ENCODE results near the gene LCE7A.

LCE7A gene

GRCh38 chr1:152869808-152870419 is 10.1 kb downstream of the LCE7A start:
- H3K9me3 Mint-ChIP-seq = no peaks in the 10 kb centered on the region
- no peaks in the 10 kb centered on the region for H3K4me1 Mint-ChIP-seq (ENCODE audit: low read depth)
- H3K27ac Mint-ChIP-seq = no peak overlapping the region
- no peaks in the 10 kb centered on the region for H3K36me3 Mint-ChIP-seq (ENCODE audit: low read depth)
- H3K27me3 Mint-ChIP-seq (ENCODE audit: low read depth) = peaks cover 4% of the 10 kb centered on the region
- H3K4me3 Mint-ChIP-seq = no peak overlapping the region

- Mint-ChIP-seq H3K36me3 (ENCODE audit: low read depth) (no peaks in the 10 kb centered on the region), H3K27me3 (ENCODE audit: low read depth) (peaks cover 11% of the 10 kb centered on the region), H3K4me3 (no peak overlapping the region), H3K27ac (no peak overlapping the region), H3K4me1 (ENCODE audit: low read depth) (no peaks in the 10 kb centered on the region), H3K9me3 (no peaks in the 10 kb centered on the region)
Measured at GRCh38 chr1:152870831-152871730, 11.3 kb downstream of the LCE7A start.

- peaks cover 11% of the 10 kb centered on the region for H3K27me3 Mint-ChIP-seq (ENCODE audit: low read depth)
- H3K27ac Mint-ChIP-seq = no peak overlapping the region
- no peak overlapping the region for H3K4me3 Mint-ChIP-seq
- H3K9me3 Mint-ChIP-seq = no peaks in the 10 kb centered on the region
- no peaks in the 10 kb centered on the region for H3K36me3 Mint-ChIP-seq (ENCODE audit: low read depth)
- H3K4me1 Mint-ChIP-seq (ENCODE audit: low read depth) = no peaks in the 10 kb centered on the region
Measured at GRCh38 chr1:152871731-152872126, 11.9 kb downstream of the LCE7A start.

- Mint-ChIP-seq H3K9me3 (no peaks in the 10 kb centered on the region), H3K27me3 (ENCODE audit: low read depth) (peaks cover 11% of the 10 kb centered on the region)
Measured at GRCh38 chr1:152873495-152873894, 13.7 kb downstream of the LCE7A start.

GRCh38 chr1:152876827-152877226 is 17.0 kb downstream of the LCE7A start:
- no peaks in the 10 kb centered on the region for H3K9me3 Mint-ChIP-seq
- no peaks in the 10 kb centered on the region for H3K36me3 Mint-ChIP-seq (ENCODE audit: low read depth)
- H3K4me3 Mint-ChIP-seq = no peak overlapping the region
- H3K4me1 Mint-ChIP-seq (ENCODE audit: low read depth) = no peaks in the 10 kb centered on the region
- H3K27me3 Mint-ChIP-seq (ENCODE audit: low read depth) = peaks cover 7% of the 10 kb centered on the region
- no peak overlapping the region for H3K27ac Mint-ChIP-seq

More at GRCh38 chr1:152873495-152873894, 13.7 kb downstream of the LCE7A start:
- no peak overlapping the region for H3K27ac Mint-ChIP-seq
- no peaks in the 10 kb centered on the region for H3K4me1 Mint-ChIP-seq (ENCODE audit: low read depth)
- no peaks in the 10 kb centered on the region for H3K36me3 Mint-ChIP-seq (ENCODE audit: low read depth)
- H3K4me3 Mint-ChIP-seq = no peak overlapping the region

GRCh38 chr1:152878042-152878441 is 18.2 kb downstream of the LCE7A start, which contains the start of gene SMCP:
Gene SMCP (plus strand): TSS chr1:152878322. CDS start chr1:152884423, 6,101 bp downstream.
- H3K27ac Mint-ChIP-seq = no peak within 1 kb of the TSS
- H3K9me3 Mint-ChIP-seq = no peaks in the 10 kb centered on the region
- H3K36me3 Mint-ChIP-seq (ENCODE audit: low read depth) = no peaks in the 10 kb centered on the region
- H3K4me3 Mint-ChIP-seq = no peak within 1 kb of the TSS
- peaks cover 7% of the 10 kb centered on the region for H3K27me3 Mint-ChIP-seq (ENCODE audit: low read depth)
- H3K4me1 Mint-ChIP-seq (ENCODE audit: low read depth) = no peaks in the 10 kb centered on the region

GRCh38 chr1:152879559-152880198 is 19.9 kb downstream of the LCE7A start:
- Mint-ChIP-seq H3K27me3 (ENCODE audit: low read depth) (peaks cover 11% of the 10 kb centered on the region), H3K4me1 (ENCODE audit: low read depth) (no peaks in the 10 kb centered on the region)

GRCh38 chr1:152880316-152880715 is 20.5 kb downstream of the LCE7A start:
- no peak overlapping the region for H3K27ac Mint-ChIP-seq
- no peaks in the 10 kb centered on the region for H3K36me3 Mint-ChIP-seq (ENCODE audit: low read depth)
- peaks cover 10% of the 10 kb centered on the region for H3K27me3 Mint-ChIP-seq (ENCODE audit: low read depth)
- no peak overlapping the region for H3K4me3 Mint-ChIP-seq
- H3K4me1 Mint-ChIP-seq (ENCODE audit: low read depth) = no peaks in the 10 kb centered on the region
- H3K9me3 Mint-ChIP-seq = no peaks in the 10 kb centered on the region

More at GRCh38 chr1:152879559-152880198, 19.9 kb downstream of the LCE7A start:
- no peak overlapping the region for H3K4me3 Mint-ChIP-seq
- H3K36me3 Mint-ChIP-seq (ENCODE audit: low read depth) = no peaks in the 10 kb centered on the region
- no peaks in the 10 kb centered on the region for H3K9me3 Mint-ChIP-seq
- no peak overlapping the region for H3K27ac Mint-ChIP-seq

GRCh38 chr1:152880907-152881306 is 21.1 kb downstream of the LCE7A start:
- Mint-ChIP-seq H3K4me3 (no peak overlapping the region), H3K4me1 (ENCODE audit: low read depth) (no peaks in the 10 kb centered on the region), H3K27me3 (ENCODE audit: low read depth) (peaks cover 5% of the 10 kb centered on the region), H3K36me3 (ENCODE audit: low read depth) (no peaks in the 10 kb centered on the region), H3K9me3 (no peaks in the 10 kb centered on the region), H3K27ac (no peak overlapping the region)

- H3K27ac Mint-ChIP-seq = no peak overlapping the region
- H3K36me3 Mint-ChIP-seq (ENCODE audit: low read depth) = no peaks in the 10 kb centered on the region
- H3K27me3 Mint-ChIP-seq (ENCODE audit: low read depth) = peaks cover 13% of the 10 kb centered on the region
- H3K9me3 Mint-ChIP-seq = no peaks in the 10 kb centered on the region
- H3K4me3 Mint-ChIP-seq = no peak overlapping the region
- H3K4me1 Mint-ChIP-seq (ENCODE audit: low read depth) = no peaks in the 10 kb centered on the region
Measured at GRCh38 chr1:152884085-152884484, 24.3 kb downstream of the LCE7A start.

GRCh38 chr1:152884506-152884905 is 24.7 kb downstream of the LCE7A start:
- Mint-ChIP-seq H3K27ac (no peak overlapping the region), H3K4me3 (no peak overlapping the region), H3K36me3 (ENCODE audit: low read depth) (no peaks in the 10 kb centered on the region), H3K9me3 (no peaks in the 10 kb centered on the region), H3K27me3 (ENCODE audit: low read depth) (peaks cover 14% of the 10 kb centered on the region), H3K4me1 (ENCODE audit: low read depth) (no peaks in the 10 kb centered on the region)

GRCh38 chr1:152884966-152885624 is 25.3 kb downstream of the LCE7A start:
- no peaks in the 10 kb centered on the region for H3K36me3 Mint-ChIP-seq (ENCODE audit: low read depth)
- H3K4me1 Mint-ChIP-seq (ENCODE audit: low read depth) = no peaks in the 10 kb centered on the region
- H3K27ac Mint-ChIP-seq = no peak overlapping the region
- peaks cover 14% of the 10 kb centered on the region for H3K27me3 Mint-ChIP-seq (ENCODE audit: low read depth)
- no peak overlapping the region for H3K4me3 Mint-ChIP-seq
- H3K9me3 Mint-ChIP-seq = no peaks in the 10 kb centered on the region

- Mint-ChIP-seq H3K36me3 (ENCODE audit: low read depth) (no peaks in the 10 kb centered on the region), H3K4me3 (no peak overlapping the region), H3K27ac (no peak overlapping the region), H3K4me1 (ENCODE audit: low read depth) (no peaks in the 10 kb centered on the region), H3K9me3 (no peaks in the 10 kb centered on the region), H3K27me3 (ENCODE audit: low read depth) (peaks cover 14% of the 10 kb centered on the region)
Measured at GRCh38 chr1:152886085-152886484, 26.3 kb downstream of the LCE7A start.

- peaks cover 14% of the 10 kb centered on the region for H3K27me3 Mint-ChIP-seq (ENCODE audit: low read depth)
- no peak overlapping the region for H3K27ac Mint-ChIP-seq
Measured at GRCh38 chr1:152886758-152887409, 27.1 kb downstream of the LCE7A start.

More at GRCh38 chr1:152886758-152887409, 27.1 kb downstream of the LCE7A start:
- Mint-ChIP-seq H3K9me3 (no peaks in the 10 kb centered on the region), H3K4me3 (no peak overlapping the region), H3K36me3 (ENCODE audit: low read depth) (no peaks in the 10 kb centered on the region), H3K4me1 (ENCODE audit: low read depth) (no peaks in the 10 kb centered on the region)
